ENCODE data around the gene PAK1.

DNA sequence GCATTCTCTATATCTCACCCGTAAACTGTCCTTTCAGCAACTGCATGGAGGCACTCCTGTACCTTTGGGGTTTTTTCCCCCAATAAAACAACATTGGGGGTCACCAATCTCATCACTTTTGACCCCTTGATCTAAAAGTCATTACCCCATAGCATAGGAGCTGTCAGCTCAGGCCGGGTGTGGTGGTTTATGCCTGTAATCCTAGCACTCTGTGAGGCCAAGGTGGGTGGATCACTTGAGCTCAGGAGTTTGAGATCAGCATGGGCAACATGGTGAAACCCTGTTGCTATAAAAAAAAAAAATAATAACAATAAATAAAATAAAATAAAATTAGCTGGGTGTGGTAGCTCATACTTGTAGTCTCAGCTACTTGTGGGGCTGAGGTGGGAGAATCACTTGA, 155.3 kb downstream of the PAK1 start:
- TF ChIP-seq, protein P1, sequence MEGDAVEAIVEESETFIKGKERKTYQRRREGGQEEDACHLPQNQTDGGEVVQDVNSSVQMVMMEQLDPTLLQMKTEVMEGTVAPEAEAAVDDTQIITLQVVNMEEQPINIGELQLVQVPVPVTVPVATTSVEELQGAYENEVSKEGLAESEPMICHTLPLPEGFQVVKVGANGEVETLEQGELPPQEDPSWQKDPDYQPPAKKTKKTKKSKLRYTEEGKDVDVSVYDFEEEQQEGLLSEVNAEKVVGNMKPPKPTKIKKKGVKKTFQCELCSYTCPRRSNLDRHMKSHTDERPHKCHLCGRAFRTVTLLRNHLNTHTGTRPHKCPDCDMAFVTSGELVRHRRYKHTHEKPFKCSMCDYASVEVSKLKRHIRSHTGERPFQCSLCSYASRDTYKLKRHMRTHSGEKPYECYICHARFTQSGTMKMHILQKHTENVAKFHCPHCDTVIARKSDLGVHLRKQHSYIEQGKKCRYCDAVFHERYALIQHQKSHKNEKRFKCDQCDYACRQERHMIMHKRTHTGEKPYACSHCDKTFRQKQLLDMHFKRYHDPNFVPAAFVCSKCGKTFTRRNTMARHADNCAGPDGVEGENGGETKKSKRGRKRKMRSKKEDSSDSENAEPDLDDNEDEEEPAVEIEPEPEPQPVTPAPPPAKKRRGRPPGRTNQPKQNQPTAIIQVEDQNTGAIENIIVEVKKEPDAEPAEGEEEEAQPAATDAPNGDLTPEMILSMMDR (IDR thresholded peaks at IDR 0.05; ENCODE audit: insufficient read depth, low read depth, low read length) = no peak
- TF ChIP-seq EZH2 (IDR thresholded peaks at IDR 0.05; ENCODE audit: insufficient read depth, low read length) = no peak
